Measurements from ENCODE around the gene TCF3. TPM values are rescaled to one million over a fixed set of nuclear protein-coding genes. Genes with fewer than 3 reads are reported as not detected.

TCF3 gene
- total and polyA plus RNA-seq, 2 donors (not counting 3 experiments of a cell fraction or from before 2014, with no cell fraction given), result 147 to 193 TPM

GRCh38 chr19:1584500-1585242 lies 67.7 kb downstream of the TCF3 start:
- Histone ChIP-seq H3K9me3 (replicated peaks; ENCODE audit: control insufficient read depth, insufficient read depth, low read length) (no peaks in the 10 kb centered on the region), H2AFZ (ENCODE audit: low read depth, low read length) (no peak overlapping the region), H3K9ac (replicated peaks; ENCODE audit: extremely low read depth, insufficient read depth, low read length) (no peak overlapping the region), H3K36me3 (ENCODE audit: control insufficient read depth in 2 of 2, extremely low read depth in 1 of 2, insufficient read depth in 2 of 2, low read length in 2 of 2) (peaks cover 4 to 28% of the 10 kb centered on the region in 2 experiments), H3K79me2 (ENCODE audit: control insufficient read depth, insufficient read depth, low read length) (peaks cover 37% of the 10 kb centered on the region), H3K27me3 (ENCODE audit: control insufficient read depth in 2 of 2, insufficient read depth in 2 of 2, low read length in 2 of 2) (no peaks in the 10 kb centered on the region), H3K27ac (ENCODE audit: insufficient read depth, low read depth, low read length) (no peak overlapping the region), H3K9me1 (replicated peaks; ENCODE audit: control insufficient read depth, extremely low read depth, insufficient read depth, low read length) (no peaks in the 10 kb centered on the region), H4K20me1 (replicated peaks; ENCODE audit: control insufficient read depth, extremely low read depth, insufficient read depth, low read length) (no peaks in the 10 kb centered on the region), H3K4me2 (ENCODE audit: insufficient read depth, low read length) (no peak overlapping the region), H3K4me1 (ENCODE audit: control insufficient read depth, extremely low read depth, insufficient read depth, low read length) (no peaks in the 10 kb centered on the region), H3K4me3 (replicated peaks in 1 of 3; ENCODE audit: insufficient read depth in 1 of 3, low read depth in 1 of 3, low read length in 3 of 3) (no peak overlapping the region)
- dilution Hi-C loops (cut with MboI; ENCODE audit: extremely low pct_ligation_motif_present, low sequenced_read_pairs), result no loop called here
- TF ChIP-seq EZH2 (IDR thresholded peaks at IDR 0.05; ENCODE audit: borderline replicate concordance, low read depth, low read length, severe bottlenecking) (no peak), FOS (IDR thresholded peaks at IDR 0.05; ENCODE audit: borderline replicate concordance, insufficient read depth, low read length) (no peak), GATA2 (IDR thresholded peaks at IDR 0.05; ENCODE audit: insufficient read depth, insufficient read length, low read depth, low read length) (no peak), MAX (IDR thresholded peaks at IDR 0.05; ENCODE audit: insufficient read depth, insufficient read length) (no peak), POLR2AphosphoS5 (IDR thresholded peaks at IDR 0.05; ENCODE audit: insufficient read depth, low read depth, low read length) (no peak), MYC (IDR thresholded peaks at IDR 0.05; ENCODE audit: low read depth, low read length) (no peak), CTCF (IDR thresholded peaks at IDR 0.05; ENCODE audit: extremely low read depth in 1 of 2, insufficient read depth in 1 of 2, low read depth in 1 of 2, low read length in 2 of 2) (no peak), POLR2A (IDR thresholded peaks at IDR 0.05; ENCODE audit: low read depth, low read length) (no peak), JUN (IDR thresholded peaks at IDR 0.05; ENCODE audit: borderline replicate concordance, insufficient read depth, insufficient read length, low read depth) (no peak)
- intact Hi-C loops (cut with micrococcal nuclease), result no loop called here
- ChIA-PET POLR2A (no interaction called here), CTCF (no interaction called here)
- DNase-seq (ENCODE audit: low read depth, low spot score) (no peak), FAIRE-seq (no peak)
- no TSS peak for BruUV-seq (replicated peaks)
